GM13977 (cell line): Measurements from ENCODE around the gene DDR2.
"Not testable (repeated sequence)": the region's sequence is repeated elsewhere in the genome, so short reads cannot be mapped to it uniquely, and the experiment has no call there.

ENCODE experiments used
- DNase-seq: peaks from one replicate; pipeline ENCODE4 v3.0.0; 2012; ENCODE audit warnings: low spot score
- CTCF ChIP-seq: IDR thresholded peaks from 2 replicates; pipeline ENCODE4 v1.5.1; 2012; ENCODE audit warnings: mild to moderate bottlenecking, control low read depth; ENCODE audit not compliant: insufficient read depth; ENCODE audit errors: extremely low read depth, missing control alignments
- in situ Hi-C: fragments of 300-500 bp; cut with MboI; formaldehyde crosslinking; loops from one replicate; pipeline ENCODE4 v1.12.0; 2022; ENCODE audit warnings: low sequenced_read_pairs, low pct_unique_long_range_greater_than_20kb, mixed read lengths, inconsistent platforms; ENCODE audit not compliant: unreplicated experiment

DDR2 gene

GRCh38 chr1:162596514-162597170 lies 35.6 kb upstream of the DDR2 start:
- DNase-seq: no peak
- in situ Hi-C loops: no loop called here
- TF ChIP-seq CTCF: no peak

- no peak for TF ChIP-seq CTCF
- in situ Hi-C loops: no loop called here
- DNase-seq: no peak
These were observed 32.8 kb upstream of the DDR2 start for GRCh38 chr1:162599451-162599850.

- in situ Hi-C loops, DNase-seq: not testable (repeated sequence)
These were observed 29.1 kb upstream of the DDR2 start for GRCh38 chr1:162603117-162603516.

DNA sequence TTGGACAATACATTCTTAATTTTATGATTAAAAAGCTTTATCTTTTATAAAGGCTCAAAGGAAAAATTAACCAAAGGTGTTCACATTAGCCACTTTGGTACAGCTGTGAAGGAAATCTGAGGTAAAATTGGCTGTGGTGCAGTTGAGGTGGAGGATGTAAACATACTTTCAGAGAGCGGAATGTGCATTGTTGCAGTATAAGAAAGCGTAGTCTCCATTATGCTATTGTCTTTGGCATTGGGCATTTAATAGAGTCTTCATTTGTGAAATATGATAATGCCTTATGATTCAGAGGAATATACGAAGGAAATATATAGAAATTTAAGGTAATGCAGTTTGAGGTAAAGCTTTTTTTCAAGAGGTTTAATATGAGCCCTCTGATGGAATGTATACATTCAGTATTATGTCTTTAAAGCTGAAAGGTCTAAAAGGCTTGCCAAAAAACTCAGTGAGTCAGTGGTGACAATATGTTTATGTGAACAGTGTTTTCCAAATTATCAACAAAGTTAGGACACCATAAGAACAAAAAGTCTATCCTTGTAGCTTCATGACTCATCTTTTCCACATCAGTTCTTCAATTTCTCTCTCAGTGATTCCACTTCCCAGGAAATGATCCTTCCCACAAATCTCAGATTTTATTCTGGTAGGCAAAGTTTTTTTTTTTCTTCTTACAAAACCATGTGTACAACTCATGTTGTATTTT lies 26.9 kb upstream of the DDR2 start:
- DNase-seq: no peak

GRCh38 chr1:162609306-162609705 lies 23.0 kb upstream of the DDR2 start:
- TF ChIP-seq CTCF: no peak
- DNase-seq: no peak

More for the DNA sequence above, 26.9 kb upstream of the DDR2 start:
- in situ Hi-C loops: no loop called here
- TF ChIP-seq CTCF: no peak

DNA sequence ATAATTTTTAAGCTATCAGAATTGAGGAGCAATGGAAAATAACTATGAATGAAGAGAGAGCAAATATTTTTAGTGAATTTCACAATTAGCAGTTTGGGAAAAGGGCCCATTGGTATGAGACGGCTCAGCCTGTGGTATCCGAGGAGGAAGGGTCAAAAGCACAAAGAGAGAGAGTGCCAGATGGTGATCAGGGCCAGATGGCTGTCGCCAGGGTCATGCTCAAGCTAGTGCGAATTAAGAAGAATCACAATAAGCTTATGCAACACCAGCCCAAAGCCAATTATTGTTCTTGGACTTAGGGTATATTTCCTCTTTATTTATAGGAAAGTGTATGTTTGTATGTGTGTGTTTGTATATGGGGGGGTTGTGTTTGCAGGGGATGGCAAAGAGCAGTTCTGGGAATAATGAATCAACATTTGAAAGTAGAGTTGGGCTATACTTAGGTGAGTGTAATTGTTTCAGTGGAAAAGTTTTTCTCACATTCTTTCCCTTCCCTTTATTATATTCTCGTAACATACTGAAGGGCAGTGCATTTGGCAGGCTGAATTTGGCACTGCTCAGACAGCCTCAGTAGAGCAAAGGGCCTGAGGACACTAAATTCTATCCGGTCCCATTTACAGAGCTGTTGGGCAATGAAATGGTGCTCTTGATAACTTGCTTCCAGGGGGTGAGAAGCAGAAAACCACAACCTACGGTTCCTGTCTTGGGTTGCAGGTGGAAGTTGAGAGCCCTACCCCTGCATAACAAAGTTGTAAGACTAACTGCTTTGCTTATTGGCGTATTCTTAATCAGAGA lies 19.5 kb upstream of the DDR2 start:
- TF ChIP-seq CTCF: no peak
- in situ Hi-C loops: no loop called here
- DNase-seq: no peak

More at GRCh38 chr1:162609306-162609705, 23.0 kb upstream of the DDR2 start:
- in situ Hi-C loops: no loop called here

DNA sequence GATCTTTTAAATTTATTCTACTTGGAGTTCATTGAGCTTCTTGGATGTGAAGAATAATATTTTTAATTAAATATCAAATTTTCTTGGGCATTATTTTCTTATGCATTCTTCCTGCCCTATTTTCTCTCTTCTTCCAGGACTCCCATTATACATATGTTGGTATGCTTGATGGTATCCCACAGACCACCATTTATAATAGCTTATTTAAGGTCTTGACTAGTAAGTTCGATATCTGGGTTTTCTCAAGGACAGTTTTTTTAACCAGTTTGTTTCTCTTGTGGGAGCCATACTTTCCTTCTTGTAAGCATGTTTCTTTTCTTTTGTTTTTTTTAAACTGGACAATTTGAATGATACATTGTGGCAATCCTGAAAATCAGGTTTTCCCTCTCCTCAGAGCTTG lies 15.4 kb upstream of the DDR2 start:
- DNase-seq: no peak
- no peak for TF ChIP-seq CTCF
- in situ Hi-C loops: no loop called here
